Hippocampal formation (tissue), 2 donors: ENCODE results near the gene JAK1.

Experiments used
- DNase-seq, 2 donors: peaks; one replicate each; lab custom pipeline; 2025; lab: John Stamatoyannopoulos, UW

Gene JAK1

DNA sequence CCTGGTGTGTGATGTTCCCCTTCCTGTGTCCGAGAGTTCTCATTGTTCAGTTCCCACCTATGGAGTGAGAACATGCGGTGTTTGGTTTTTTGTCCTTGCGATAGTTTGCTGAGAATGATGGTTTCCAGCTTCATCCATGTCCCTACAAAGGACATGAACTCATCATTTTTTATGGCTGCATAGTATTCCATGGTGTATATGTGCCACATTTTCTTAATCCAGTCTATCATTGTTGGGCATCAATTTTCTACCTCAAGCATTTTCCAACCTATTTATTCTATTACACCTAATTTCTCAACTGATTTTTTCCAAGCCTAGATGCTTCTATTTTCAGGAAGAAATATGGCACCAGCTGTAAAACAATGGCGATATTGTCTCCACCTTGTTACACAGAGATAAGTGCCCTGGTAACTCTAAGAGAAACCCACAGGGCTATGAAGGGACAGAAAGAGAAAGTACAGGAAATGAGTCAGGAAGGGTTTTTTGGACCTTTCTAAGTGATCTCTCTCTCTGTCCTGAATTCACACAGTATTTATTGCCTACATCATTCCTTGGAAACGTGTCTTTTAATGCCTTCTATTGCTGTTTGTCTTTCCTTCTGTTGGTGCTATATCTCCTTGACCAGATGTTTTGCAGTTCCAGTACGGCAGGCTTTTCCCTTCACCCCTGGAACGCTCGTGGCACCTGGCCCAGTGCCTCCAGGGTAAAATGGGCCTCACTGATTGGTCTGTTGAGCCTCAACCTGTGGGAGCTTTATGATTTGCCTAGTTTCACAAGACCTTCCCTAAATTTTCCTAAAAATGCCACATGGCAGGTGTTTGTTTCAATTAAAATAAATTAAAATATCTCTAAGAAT, 14.6 kb upstream of the JAK1 start:
- DNase-seq = no peak

GRCh38 chr1:64979358-64979757, 13.0 kb upstream of the JAK1 start:
- no peak for DNase-seq

GRCh38 chr1:64976361-64976760, 10.0 kb upstream of the JAK1 start:
- DNase-seq = no peak

DNA sequence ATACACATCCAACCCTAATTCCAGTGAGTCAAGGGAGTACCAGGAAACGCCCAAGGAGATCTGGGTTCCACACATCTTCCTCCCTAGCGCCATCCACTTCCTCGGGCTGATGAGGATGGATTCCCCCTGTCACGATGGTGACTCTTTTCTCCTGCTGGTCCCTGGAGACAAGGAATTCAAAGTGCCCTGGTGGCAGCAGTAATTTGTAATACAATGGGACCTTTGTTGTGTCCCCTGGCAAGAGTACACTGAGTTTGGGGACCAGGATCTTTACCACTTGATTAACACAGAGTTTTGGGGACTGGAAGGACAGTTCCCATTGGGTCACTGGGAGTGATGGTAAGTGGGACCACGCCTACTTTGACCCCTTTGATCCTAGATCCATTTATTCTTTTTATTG, 9.4 kb upstream of the JAK1 start:
- no peak for DNase-seq

DNA sequence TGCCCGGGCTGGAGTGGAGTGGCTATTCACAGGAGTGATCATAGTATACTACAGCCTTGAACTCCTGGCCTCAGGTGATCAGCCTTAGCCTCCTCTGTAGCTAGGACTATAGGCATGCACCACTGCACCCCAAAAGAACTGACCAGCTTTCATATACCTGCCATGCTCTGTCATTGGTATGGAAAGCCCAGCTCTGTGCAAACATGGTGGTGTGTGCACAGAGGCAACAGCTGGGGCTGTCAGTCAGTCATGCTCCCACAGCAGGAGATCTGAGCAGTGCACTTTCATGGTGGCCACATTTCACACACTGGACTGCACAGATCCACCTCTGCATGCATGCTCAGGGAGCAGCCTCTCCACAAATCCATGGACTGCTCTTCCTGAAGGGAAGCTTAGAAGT, 8.8 kb upstream of the JAK1 start:
- no peak for DNase-seq

- DNase-seq = no peak
Measured at GRCh38 chr1:64974288-64974825, 8.0 kb upstream of the JAK1 start.

GRCh38 chr1:64973061-64973647, 6.8 kb upstream of the JAK1 start:
- no peak for DNase-seq

DNA sequence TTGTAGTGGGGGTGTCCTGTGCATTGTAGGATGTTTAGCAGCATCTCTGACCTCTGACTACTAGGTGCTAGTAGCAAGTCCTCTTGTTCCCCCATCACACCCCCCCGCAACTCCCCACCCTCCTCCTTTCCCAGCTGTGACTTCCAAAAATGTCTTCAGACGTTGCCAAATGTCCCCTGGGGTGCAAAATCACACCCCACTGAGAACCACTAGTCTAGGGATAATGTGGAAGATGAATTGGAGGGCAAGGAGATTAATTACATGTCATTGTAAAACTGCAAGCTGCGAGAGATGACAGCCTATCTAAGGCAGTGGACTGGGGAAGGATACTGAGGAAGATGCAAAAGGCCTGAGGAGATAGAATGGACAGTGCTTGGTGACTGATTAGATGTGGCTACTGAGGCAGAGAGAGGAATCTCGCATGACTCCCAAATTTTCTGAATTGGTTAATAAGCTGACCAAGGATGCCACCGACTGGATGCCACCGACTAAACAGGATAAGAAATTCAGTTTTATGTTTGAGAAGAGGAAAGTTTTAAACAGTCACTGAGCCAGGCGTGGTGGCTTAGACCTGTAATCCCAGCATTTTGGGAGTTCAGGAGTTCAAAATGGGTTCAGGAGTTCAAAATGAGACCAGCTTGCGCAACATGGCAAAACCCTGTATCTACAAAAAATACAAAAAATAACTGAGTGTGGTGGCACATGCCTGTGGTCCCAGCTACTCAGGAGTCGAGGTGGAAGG, 3.1 kb upstream of the JAK1 start:
- no peak for DNase-seq

DNA sequence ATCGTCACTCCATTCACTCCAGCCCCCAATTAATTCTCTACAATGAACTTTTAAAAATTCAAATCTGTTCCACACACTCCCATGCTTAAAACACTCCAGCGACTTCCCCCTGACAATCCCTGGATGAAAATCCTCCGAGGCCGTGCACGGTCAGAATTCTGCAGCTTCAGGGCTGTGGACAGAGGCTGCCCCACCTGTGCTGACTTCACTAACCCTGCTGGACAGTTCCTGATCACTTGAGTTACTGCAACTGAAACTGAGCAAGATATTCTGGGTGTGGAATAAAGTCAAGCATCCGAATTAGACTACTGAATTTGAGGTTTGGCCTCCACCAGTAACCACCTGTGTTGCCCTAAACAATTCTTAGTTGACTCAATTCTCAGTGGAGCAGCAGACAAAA, 1.0 kb upstream of the JAK1 start:
- no peak for DNase-seq

DNA sequence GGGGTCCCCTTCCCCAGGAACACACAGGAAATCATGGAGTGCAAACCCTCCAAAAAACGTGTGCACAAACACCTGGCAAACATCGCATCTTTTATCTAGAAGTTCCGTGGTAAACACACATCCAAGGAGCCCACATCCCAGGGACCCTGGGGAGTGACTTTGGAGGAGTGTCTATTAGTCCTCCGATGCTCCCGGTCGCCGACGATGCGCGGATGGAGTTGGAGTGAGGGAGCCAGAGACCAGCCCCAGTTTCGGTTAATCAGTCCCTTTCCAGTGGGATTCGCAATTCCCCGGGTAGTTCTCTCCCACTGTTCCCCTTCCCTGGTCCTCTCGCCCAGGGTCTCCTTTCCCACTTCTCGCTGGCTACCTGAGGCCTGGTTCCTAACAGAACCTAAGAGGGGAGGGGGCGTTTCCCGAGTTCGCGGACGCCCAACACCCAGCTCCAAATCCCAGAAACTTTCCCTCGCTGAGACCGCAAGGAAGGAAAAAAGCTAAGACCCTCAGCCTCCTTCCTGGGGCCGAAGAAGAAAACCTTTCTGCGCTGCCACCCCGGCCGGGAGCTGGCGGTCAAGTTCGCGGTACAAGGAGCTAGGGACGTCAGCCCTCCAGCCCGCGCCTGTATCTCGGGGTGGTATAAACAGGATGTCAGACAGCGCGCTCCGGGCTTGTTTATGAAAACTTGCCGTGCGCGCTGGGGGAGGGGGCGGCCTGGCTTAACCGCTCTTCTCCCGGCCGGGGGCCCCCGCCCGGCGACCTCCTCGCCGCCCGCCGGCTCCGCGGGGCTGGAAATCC, 787 bp downstream of the JAK1 start:
- DNase-seq = no peak

- no peak for DNase-seq
Measured at GRCh38 chr1:64963466-64963865, 2.9 kb downstream of the JAK1 start.

- DNase-seq = no peak
Measured at GRCh38 chr1:64962441-64962840, 3.9 kb downstream of the JAK1 start.

DNA sequence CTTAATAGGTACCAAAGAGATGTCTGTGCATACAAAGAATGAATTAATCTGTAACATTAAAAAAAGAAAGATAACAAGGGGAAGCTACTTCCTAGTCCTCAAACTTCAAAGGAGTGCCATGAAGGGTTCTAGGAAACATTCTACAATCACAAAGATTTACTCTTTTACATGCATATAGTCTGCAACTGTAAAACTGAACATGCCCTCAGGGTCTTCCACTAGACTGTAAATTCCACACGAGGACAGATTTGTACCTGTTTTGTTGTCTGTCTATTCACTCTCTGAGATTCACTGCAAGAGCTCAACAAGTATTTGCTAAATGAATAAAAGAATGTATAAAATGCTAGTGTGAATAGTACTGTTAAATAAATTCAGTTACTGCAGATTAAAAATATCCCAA, 4.4 kb downstream of the JAK1 start:
- DNase-seq = no peak

DNA sequence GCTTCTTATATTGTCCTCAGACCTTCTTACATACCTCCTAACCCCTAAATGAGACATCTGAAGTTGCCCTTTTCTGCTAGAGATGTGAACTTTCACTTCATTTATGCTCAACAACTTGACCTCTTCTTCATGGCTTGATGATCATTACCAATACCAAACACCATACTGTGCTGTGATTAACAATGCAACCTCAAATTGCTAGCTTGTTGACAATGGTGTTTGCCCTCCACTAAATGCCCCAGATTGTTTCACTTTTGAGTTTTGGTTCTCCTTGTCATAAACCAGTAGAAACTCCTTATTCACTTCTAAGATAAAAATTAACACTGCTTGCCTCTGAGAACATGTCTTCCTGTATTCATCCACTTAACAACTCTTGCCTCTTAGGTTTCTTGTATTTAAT, 5.6 kb downstream of the JAK1 start:
- DNase-seq = no peak

GRCh38 chr1:64959986-64960385, 6.4 kb downstream of the JAK1 start:
- DNase-seq = no peak

GRCh38 chr1:64956733-64957441, 9.5 kb downstream of the JAK1 start:
- DNase-seq = no peak

DNA sequence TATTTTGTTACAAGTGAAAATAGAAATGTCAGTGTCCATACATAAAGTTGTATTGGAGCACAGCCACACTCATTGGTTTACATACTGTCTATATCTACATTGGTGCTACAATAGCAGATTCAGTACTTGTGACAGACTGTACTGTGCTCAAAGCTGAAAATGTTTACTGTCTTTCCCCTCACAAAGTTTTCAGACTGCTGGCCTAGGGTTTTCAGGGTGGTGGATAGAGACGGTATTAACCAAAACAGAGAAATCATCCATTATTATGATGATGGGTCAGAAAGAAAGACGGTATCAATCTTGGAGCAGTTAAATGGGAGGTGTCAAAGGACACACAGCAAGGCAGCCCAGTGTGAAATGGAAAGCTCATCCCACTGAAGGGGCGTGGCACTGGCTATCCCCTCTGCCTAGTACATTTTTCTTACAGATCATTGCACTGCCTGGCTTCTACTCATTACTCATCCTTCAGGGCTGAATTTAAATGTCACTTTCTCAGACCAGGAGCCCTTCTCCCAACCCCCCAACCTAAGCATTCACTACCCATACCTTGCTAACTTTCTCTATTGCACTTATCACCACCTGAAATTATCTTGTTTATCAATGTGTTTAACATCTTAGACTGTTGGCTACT, 10.2 kb downstream of the JAK1 start:
- DNase-seq = no peak

- DNase-seq = no peak
Measured at GRCh38 chr1:64955097-64956009, 11.0 kb downstream of the JAK1 start.

DNA sequence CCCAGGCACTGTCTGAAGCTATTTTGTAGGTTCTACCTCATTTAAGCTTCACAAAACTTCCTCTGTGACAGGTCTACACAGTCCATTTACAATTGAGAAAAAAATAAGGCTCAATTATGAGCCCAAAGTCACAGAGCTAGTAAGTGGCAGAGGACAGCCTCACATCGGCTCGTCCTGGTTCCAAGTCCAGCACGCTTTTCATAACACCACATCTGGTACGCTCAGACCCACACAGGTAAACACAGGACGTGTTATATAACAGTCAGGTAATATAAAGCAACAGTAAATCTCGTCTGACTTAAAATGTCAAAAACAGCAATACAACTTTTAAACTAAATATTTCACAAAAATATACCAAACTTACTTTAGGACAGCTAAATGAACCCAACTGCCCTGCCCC, 13.1 kb downstream of the JAK1 start:
- DNase-seq = no peak
